Skeletal muscle cell (primary cell): Measurements from ENCODE around the gene CRYGN.
A peak's percentile ranks its signal among the peaks of the same experiment; 100 is the strongest.

Experiments
- DNase-seq: peaks from one replicate; pipeline ENCODE4 v3.0.0-alpha.2; 2010; ENCODE audit warnings: low read depth
- H3K4me3 ChIP-seq: 2 replicates; pipeline ENCODE4 v1.5.1; 2011; ENCODE audit warnings: low read depth, mild to moderate bottlenecking, control low read depth, low read length, moderate library complexity

CRYGN gene, protein sequence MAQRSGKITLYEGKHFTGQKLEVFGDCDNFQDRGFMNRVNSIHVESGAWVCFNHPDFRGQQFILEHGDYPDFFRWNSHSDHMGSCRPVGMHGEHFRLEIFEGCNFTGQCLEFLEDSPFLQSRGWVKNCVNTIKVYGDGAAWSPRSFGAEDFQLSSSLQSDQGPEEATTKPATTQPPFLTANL

DNA sequence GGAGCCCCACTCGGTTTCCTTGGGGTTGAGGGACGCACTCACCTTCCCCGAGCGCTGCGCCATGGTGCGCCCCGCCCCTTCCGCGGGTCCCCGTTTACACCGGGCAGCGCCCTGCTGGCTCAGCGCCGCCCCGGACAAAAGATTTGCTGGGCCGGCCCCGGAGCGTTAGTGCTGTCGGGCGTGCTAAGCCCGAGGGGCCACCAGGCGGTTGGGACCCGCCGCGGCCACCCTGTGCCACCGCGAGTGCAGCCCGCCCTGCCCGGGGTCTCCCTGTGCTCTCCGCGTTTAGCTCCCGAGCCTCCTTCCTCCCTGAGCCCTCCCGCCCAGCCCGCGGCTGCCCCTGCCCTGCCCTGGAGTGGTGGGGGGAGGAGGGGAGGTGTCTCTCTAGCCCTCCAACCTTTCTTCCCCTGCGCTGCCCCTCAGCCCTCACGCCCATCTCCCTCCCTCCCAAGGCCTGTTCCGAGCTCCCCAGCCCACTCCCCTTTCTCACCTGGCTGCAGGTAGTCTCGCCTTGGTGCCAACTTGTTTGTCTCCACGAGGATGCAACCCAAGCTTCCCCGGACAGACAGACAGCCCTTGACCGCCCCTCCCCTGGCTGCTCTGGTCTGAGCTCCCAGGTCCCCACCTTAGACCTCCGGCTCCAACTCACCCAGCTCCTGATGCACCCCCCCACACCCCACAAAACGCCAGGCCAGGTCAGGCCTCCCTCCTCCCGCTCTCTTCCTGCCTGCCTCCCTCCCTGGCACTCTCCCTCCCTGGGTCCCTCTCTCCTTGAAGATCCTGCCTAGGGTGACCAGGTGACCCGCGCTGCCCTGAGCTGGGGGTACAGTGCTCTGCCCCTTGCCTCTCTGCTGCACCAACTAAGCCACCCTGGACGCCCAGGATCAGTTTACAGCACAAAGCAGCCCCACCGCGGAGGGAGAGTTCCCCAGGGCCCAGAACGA, at the start of gene CRYGN:
CRYGN (minus strand) TSS at position 287 of the 944 bp plus-strand sequence; CDS start at position 63, 224 bp downstream.
- H3K4me3 ChIP-seq, result peak within 1 kb of the TSS; percentile 29
- no peak for DNase-seq

DNA sequence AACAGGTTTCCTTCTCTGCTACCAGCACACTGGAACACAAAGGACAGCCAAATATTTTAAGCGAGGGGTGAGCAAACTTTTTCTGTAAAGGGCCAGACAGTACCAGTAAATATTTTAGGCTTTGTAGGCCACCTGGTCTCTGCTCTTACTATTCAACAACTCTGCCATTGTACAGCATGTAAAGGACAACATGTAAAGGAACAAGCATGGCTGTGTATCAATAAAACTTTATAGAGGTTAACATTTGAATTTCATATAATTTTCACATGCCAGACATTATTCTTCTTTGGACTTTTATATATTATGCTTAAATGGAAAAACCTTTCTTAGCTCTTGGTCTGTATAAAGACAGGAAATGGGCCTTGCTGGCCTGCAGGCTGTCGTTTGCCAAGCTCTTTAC, 49.6 kb upstream of the CRYGN start:
- DNase-seq, result no peak
- no peak overlapping the region for H3K4me3 ChIP-seq

DNA sequence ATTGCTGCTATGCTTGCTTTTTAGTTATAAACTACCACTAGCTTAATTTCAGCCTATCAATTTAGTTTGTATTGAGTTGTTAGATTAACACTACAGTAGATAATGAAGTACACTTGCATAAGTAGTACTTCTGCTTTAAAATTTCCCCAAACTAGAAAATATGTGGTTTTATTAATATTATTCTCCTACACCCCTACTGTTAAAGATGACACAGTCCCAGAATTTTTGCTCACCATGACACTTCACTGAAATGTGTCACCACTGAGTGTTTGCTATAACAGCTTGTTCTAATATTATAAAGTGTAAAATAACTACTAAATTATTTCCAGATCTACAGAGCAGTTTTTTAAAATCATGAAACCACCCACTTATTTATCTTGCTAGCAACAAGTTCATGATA, 48.2 kb upstream of the CRYGN start:
- no peak for DNase-seq
- H3K4me3 ChIP-seq, result no peak overlapping the region

DNA sequence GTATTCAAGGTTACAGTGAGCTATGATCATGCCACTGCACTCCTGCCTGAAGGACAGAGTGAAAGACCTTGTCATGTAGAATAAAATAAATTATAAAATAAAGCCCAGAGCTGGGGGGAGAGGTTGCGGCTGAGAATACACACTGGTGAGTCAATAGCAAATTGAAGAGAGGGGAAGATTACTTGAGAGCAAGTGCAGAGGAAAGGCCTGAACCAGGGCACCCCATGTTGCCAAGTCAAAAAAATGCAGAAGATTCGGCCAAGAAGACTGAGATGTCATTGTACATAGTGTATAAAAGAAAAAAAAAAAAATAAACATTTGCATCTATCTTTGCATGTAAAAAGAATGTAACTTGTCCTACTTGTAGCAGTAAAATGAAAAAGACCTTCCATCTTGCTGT, 47.3 kb upstream of the CRYGN start:
- no peak overlapping the region for H3K4me3 ChIP-seq
- DNase-seq, result no peak

DNA sequence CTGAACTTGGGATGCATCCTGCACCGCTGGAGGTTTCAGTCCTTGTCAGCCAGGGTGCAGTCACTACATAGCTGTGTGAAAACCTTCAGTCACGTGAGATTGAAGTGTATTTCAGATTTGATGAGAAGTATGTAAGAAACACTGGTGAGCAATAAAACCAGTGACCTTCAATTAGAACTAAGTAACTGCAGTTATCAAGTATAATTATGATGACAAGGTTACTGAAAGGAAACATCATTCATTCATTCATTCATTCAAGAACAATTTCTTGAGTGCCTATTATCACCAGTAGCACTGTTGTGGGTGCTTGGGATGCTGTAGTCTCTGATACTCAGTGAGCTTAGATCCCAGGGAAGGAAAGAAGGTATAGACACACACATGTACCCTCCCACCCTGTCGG, 46.1 kb upstream of the CRYGN start:
- DNase-seq, result no peak
- no peak overlapping the region for H3K4me3 ChIP-seq

DNA sequence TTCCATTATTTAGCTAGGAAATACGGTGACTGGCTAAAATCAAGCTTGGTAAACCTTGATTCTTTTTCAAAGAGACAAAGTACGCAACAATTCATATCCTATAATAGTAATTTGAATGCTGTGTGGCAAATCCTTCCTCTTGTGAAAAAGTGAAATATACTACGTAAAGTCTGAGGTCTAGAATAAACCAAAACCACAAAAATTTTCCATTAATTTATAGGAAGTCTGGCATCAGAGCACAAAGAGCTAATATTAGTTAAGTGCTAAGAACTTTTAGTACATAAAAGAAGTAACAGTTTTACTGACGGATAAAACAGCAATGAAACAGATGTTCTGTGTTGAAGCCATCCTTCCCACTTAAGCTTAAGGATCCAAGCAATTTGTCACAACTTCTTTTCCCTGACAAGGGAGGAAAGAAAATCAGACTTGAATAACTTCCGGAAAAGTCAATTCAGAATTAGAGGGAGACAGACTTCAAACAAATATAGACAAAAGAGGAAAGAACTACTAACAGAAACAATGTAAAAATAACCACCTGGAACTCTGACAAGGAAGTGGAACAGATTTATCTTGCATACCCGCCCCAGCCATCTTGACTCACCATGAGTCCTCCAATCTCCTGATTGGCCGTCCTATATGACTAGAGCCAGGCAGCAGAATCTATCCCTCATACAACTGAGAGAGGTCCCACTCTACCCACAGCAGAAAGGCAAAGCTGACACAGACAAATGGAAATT, 45.2 kb upstream of the CRYGN start:
- no peak for DNase-seq
- no peak overlapping the region for H3K4me3 ChIP-seq

DNA sequence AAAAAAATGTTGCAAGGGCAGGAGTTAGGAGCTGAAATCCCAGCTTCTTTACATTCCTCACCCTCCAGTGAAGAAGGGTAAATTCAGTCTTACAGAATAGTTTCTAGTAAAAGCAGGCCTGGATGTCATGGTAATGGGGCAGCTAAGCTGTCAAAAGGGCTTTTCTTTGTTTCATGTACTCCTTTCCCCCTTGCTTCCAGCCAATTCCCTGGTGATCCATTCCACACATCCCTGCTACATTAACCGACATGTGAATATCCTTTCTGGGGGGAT, 43.7 kb upstream of the CRYGN start:
- DNase-seq, result no peak
- H3K4me3 ChIP-seq, result no peak overlapping the region

DNA sequence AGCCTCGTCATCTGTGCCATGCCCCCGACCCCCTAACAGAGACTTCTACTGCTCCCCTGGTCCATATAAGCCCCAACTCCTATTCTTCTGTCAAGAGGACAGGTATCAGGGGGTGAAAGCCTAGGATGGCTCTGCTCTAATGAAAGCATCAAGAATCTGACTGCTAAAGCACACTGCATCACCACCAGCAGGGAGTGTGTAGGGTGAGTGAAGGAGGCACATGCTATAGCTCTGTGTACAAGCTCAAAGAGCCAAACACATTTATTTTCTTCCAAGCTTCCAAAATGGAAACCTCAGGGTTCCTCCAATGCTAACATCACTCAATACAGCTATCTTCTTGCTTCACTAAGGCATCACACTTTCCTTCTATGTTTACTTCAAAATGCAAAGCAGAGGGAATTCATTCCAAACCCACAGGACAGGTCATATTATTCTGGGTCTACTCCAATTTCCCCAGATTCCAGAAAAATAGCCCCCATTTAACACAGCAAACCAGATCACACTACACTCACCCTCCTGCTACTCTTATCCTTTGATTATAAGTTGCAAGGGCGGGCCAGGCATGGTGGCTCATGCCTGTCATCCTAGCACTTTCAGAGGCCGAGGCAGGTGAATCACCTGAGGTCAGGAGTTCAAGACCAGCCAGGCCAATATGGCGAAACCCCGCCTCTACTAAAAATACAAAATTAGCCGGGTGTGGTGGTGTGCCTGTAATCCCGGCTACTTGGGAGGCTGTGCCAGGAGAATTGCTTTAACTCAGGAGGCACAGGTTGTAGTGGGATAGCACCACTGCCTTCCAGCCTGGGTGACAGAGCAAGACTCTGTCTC, 43.2 kb upstream of the CRYGN start:
- H3K4me3 ChIP-seq, result no peak overlapping the region
- DNase-seq, result no peak

DNA sequence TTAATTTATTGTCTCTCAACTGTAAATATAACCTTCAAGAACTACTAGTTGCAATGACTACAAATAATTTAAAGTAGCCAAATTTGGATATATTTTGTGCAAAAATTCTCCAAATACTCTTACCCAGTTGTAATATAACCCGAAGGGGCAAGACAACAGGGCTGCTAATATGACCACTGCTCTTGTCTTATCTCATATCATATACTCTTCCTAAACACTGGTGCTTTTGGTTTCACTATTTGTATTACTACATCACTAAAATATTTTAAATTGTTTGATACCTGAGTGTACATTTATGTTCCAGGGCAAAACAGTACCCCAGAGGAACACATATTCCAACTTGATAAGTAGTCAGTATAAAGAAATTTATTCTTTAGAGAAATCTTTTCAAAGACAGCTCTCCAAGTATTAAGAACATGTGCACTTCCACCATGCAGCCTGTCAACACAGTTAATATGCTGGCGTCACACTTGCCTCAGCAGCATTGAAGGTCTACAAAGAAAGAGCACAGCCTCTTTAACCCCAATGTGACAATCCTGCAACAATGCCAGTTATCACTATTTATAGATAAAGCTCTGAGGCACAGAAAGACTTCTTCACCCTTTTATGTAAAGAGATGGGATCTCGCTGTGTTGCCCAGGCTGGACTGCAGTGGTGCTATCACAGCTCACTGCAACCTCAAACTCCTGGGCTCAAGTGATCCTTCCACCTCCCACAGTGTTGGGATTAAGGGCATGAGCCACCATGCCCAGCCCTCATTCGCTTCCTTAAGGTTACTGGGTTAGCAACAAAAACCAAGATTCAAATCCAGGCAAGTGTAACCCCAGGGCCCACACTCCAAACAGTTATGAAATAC, 41.9 kb upstream of the CRYGN start:
- H3K4me3 ChIP-seq, result no peak overlapping the region
- DNase-seq, result no peak

DNA sequence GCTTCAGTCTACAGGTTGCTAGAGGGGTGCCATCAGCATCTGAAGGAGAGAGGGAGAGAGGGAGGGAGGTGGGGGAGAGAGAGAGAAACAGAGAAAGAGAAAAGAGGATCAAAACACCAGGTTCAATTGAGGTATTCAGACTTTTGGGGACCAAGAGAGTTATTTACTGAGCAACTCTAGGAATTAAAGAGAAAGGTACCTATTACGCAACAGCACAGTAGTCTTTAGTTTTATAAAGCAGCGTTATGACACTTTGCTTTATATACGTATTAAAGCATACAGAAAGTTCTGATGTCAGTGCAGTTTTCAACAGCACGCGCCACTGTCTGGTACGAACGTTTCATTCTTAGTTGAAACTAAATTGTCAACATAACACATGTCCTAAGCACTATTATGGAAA, 37.9 kb upstream of the CRYGN start:
- H3K4me3 ChIP-seq, result no peak overlapping the region
- no peak for DNase-seq

DNA sequence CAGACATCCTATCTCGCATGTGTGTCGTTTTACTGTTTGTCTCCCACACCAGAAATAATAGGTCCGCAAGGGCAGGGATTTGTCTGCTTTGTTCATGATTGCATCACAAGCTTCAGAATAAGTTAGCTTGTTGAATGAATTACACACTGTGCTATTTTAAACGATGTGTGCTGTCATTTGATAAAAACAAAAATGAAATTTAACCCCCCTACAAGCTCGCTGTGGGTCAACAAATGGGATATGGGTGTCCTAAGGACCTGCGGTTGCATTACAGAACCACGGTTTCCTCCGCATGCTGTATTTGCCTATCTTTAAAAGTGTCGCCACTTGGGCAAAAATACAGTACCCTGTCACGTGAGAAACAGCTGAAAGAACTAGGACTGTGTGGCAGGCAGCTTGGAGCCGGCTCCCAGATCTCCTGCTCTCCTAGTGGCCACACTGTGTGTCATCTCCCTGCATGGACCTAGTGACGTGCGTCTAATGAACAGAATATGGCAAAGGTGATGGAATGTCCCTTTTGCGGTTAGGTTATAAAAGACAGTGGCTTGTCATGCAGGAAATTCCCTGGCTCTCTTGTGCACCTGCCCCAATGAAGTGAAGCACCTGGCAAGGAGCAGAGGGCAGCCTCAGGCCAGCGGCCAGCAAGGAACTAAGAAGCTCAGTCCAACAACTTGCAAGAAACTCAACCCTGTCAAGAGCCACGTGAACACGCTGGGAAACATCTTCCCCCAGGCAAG, 32.9 kb upstream of the CRYGN start:
- no peak for DNase-seq
- no peak overlapping the region for H3K4me3 ChIP-seq

DNA sequence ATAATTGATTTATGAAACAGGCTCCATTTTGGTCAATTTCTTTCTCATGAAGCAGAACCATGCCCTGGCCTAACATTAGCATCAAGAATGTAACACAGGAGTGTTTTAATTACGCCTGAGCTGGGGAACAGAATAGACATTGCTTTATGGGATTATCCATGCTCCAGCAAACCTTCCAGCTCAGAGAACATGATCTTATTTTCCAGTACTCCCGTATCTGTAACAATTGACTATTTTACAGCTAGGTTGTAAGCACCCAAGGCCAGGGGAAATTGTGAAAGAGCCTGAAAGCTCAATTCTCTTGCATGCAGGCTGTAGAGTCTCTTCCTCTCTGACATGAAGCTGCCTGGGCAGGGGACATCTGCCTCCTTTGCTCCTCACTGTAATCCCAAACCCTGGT, 30.8 kb upstream of the CRYGN start:
- no peak for DNase-seq
- no peak overlapping the region for H3K4me3 ChIP-seq

DNA sequence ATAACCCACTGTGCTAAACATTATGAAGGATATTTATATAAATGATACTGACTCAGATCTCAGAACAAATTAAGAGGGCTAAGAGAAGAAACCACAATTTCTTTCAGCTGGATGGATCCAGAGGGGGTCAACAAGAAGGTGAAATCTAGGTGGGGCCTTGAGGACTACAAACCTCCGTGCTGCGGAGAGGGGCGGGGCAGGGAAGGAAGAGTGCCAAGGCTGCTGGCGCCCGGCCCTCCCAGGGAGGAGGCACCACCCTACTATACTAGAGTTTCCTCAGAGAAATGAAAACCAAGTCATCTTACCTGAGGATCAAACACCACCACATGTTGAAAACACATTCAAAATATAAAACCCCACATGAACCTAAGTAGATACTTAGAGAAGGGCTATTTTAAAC, 29.3 kb upstream of the CRYGN start:
- DNase-seq, result no peak
- H3K4me3 ChIP-seq, result no peak overlapping the region

DNA sequence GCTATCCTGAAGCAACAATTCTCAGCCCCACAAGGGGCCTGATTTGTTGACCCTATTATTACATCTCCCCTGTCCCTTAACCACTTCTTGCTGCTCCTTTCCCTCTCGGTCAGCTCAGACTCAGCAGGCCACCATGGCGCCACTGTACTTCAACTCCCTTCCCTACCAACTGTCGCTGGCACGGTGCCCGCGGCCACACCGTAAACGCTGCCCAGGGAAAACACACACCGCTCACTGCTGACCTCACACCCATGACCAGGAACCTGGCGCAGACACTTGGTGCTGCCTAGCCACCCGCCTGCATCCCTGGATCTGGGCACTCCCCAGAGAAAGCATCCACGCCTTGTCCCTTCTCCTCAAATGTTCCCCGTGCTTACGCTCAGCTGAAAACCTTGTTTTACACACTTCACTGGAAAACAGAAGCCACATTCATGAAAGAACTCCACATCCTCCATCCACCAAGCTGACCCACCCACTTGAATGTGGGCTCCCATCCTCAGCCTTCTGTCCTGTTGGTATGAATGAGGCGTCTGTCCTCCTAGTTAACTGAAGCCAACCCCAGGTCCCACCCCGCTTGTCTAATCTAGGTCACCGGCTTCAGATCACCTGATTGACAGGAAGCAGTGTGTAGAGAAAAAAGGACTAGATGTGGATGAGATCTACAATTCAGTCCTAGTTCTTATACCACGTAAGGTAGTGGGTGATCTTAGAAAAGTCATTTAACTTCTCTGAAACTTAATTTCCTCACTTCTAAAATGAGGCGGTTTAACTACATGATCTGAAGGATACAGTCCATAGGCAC, 28.5 kb upstream of the CRYGN start:
- DNase-seq, result no peak
- H3K4me3 ChIP-seq, result no peak overlapping the region

DNA sequence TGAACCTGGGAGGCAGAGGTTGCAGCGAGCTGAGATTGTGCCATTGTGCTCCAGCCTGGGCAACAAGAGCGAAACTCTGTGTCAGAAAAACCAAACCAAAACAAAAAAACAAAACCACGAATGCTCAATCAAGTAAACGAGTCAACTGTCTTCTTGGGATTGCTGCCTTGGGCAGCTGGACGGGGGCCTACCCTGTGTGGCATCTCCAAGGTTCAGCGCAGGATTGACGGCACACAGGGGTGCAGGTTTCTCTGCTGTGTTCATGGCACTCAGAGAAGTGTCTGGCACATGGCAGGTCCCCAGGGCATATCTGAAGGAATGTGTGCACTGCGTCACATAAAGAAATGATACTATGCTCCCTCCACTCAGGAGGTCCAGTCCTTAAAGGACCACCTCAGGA, 25.2 kb upstream of the CRYGN start:
- no peak for DNase-seq
- no peak overlapping the region for H3K4me3 ChIP-seq

DNA sequence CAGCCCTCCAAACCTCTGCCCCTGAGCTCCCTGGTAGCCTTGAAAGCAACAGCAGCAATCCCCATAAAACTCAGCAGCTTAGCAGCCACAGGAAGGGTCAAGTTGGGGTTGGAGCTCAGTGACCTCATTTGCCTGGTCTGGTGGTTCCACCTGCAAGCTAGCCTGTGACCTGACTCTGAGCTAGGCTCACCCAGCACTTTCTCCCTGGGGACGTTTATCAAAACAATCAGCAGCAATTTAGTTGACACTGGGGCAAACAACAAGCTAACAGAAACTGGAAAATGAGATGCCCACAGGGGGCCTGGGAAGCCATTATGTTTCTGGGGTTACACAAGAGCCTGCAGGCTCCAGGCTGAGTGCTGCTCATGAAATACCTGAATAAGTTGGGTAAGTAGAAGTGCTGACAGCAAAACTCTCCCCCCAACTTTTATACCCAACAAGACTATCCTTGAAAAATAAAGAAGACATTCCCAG, 22.4 kb upstream of the CRYGN start:
- no peak for DNase-seq
- H3K4me3 ChIP-seq, result no peak overlapping the region

DNA sequence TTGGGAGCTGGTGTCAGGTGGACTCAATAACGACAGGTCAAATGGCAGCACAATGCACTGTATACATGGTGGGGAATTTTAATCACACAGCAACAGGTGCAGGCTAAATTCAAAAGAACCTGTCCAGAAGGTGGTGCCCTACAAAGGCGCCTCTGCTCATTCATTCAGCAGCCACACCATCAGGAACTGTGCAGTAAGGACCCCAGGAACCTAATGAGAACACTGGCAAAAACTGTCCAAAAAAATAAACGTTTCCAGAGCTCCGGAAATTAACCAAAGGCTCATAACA, 21.9 kb upstream of the CRYGN start:
- DNase-seq, result no peak
- H3K4me3 ChIP-seq, result no peak overlapping the region
